Left ventricle myocardium inferior (tissue), 1 donor: Measurements from ENCODE around the gene GAN. TPM values are rescaled to one million over a fixed set of nuclear protein-coding genes. Genes with fewer than 3 reads are reported as not detected.

Experiments
- DNase-seq: peaks from one replicate; pipeline ENCODE4 v3.0.0-alpha.2; 2020
- H3K27ac ChIP-seq: fragments of 200-600 bp; replicated peaks from 2 replicates; pipeline ENCODE4 v1.8.0; 2021
- H3K27me3 ChIP-seq: fragments of 200-600 bp; 2 replicates; pipeline ENCODE4 v1.8.0; 2021; ENCODE audit warnings: low read depth
- H3K36me3 ChIP-seq: fragments of 200-600 bp; 2 replicates; pipeline ENCODE4 v1.8.0; 2021
- H3K4me1 ChIP-seq: fragments of 200-600 bp; 2 replicates; pipeline ENCODE4 v1.8.0; 2021
- H3K4me3 ChIP-seq: fragments of 200-600 bp; 2 replicates; pipeline ENCODE4 v1.8.0; 2021; ENCODE audit warnings: mild to moderate bottlenecking, moderate library complexity
- H3K9me3 ChIP-seq: fragments of 200-600 bp; replicated peaks from 2 replicates; pipeline ENCODE4 v1.8.0; 2021
- CTCF ChIP-seq: fragments of 200-600 bp; IDR thresholded peaks from 2 replicates; pipeline ENCODE4 v1.8.0; 2021; ENCODE audit warnings: antibody characterized with exemption, mild to moderate bottlenecking, borderline replicate concordance
- intact Hi-C: fragments of 100-400 bp; cut with micrococcal nuclease; formaldehyde crosslinking; loops from one replicate; pipeline ENCODE4 v1.11.0; 2022
- long read RNA-seq: library from polyadenylated mRNA; unstranded; transcript quantifications from one replicate; pipeline ENCODE4 v2.0.0, GENCODE V29; 2021
- total RNA-seq: library from RNA; stranded (reverse); fragmentation: NEBNext Ultra II Directional; extraction: Animal tissue kit (Norgen Biotek cat#: 25700); gene quantifications from one replicate; pipeline ENCODE4 v1.2.1, GENCODE V29; 2021
- donor health status: DM: no; HTN: yes; CAD: no; lungs with severe emphysema.

GAN gene
- total RNA-seq, result 9.0 TPM
- long read RNA-seq, full-length matches to known transcripts, result 5 of 7 reads
- long read RNA-seq, partial matches to known transcripts, result 0 of 7 reads
- long read RNA-seq, other reads (novel, unspliced or antisense), result 2 of 7 reads

GRCh38 chr16:81314603-81315270, at the start of gene GAN:
Gene GAN (plus strand): TSS chr16:81314962. CDS start chr16:81315114, 152 bp downstream.
- Histone ChIP-seq H3K4me3 (peak within 1 kb of the TSS; percentile 93), H3K4me1 (peaks cover 69% of the 10 kb centered on the region), H3K27ac (peak within 1 kb of the TSS; percentile 95), H3K27me3 (no peaks in the 10 kb centered on the region), H3K9me3 (no peaks in the 10 kb centered on the region), H3K36me3 (no peaks in the 10 kb centered on the region)
- intact Hi-C loops, result no loop called here
- DNase-seq, result peak; percentile 96
- no peak for TF ChIP-seq CTCF

- no peaks in the 10 kb centered on the region for H3K36me3 ChIP-seq
- DNase-seq, result no peak
- H3K27ac ChIP-seq, result no peak overlapping the region
- H3K9me3 ChIP-seq, result no peaks in the 10 kb centered on the region
- no peaks in the 10 kb centered on the region for H3K27me3 ChIP-seq
- H3K4me3 ChIP-seq, result no peak overlapping the region
- intact Hi-C loops, result no loop called here
- no peak for TF ChIP-seq CTCF
- H3K4me1 ChIP-seq, result peaks cover 22% of the 10 kb centered on the region
Measured at GRCh38 chr16:81265052-81265451, 49.7 kb upstream of the GAN start.

GRCh38 chr16:81265658-81266451, 48.9 kb upstream of the GAN start:
- no peaks in the 10 kb centered on the region for H3K9me3 ChIP-seq
- intact Hi-C loops, result no loop called here
- no peaks in the 10 kb centered on the region for H3K36me3 ChIP-seq
- peak overlapping the region; percentile 65 for H3K27ac ChIP-seq
- TF ChIP-seq CTCF, result no peak
- DNase-seq, result peak; percentile 86
- H3K27me3 ChIP-seq, result no peaks in the 10 kb centered on the region
- peaks cover 22% of the 10 kb centered on the region for H3K4me1 ChIP-seq
- H3K4me3 ChIP-seq, result no peak overlapping the region

GRCh38 chr16:81266680-81267095, 48.1 kb upstream of the GAN start:
- no peak for TF ChIP-seq CTCF
- no peak for DNase-seq
- Histone ChIP-seq H3K36me3 (no peaks in the 10 kb centered on the region), H3K9me3 (no peaks in the 10 kb centered on the region), H3K27ac (peak overlapping the region; percentile 65), H3K4me3 (no peak overlapping the region), H3K4me1 (peaks cover 22% of the 10 kb centered on the region), H3K27me3 (no peaks in the 10 kb centered on the region)
- intact Hi-C loops, result no loop called here

GRCh38 chr16:81268509-81268908, 46.3 kb upstream of the GAN start:
- Histone ChIP-seq H3K27me3 (no peaks in the 10 kb centered on the region), H3K36me3 (no peaks in the 10 kb centered on the region), H3K4me3 (no peak overlapping the region), H3K27ac (no peak overlapping the region), H3K9me3 (no peaks in the 10 kb centered on the region), H3K4me1 (peaks cover 22% of the 10 kb centered on the region)
- no peak for DNase-seq
- TF ChIP-seq CTCF, result no peak
- intact Hi-C loops, result no loop called here
